Fibroblast of lung (primary cell): ENCODE results near the gene ELMOD3. TPM values are rescaled to one million over a fixed set of nuclear protein-coding genes. Genes with fewer than 3 reads are reported as not detected.
"Not testable (repeated sequence)": the region's sequence is repeated elsewhere in the genome, so short reads cannot be mapped to it uniquely, and the experiment has no call there.

ENCODE experiments used
- DNase-seq, 2 donors: peaks; one replicate each; pipeline versions ENCODE4 v3.0.0 to v3.0.0-alpha.2; 2010; ENCODE audit warnings: low read depth in 2 of 2
- H2AFZ ChIP-seq: 2 replicates; pipeline ENCODE4 v1.5.1; 2012; ENCODE audit warnings: low read length, control low read depth, inconsistent platforms
- H3K27ac ChIP-seq: 2 replicates; pipeline ENCODE4 v1.5.1; 2011; ENCODE audit warnings: low read length, control low read depth; ENCODE audit not compliant: insufficient read depth
- H3K27me3 ChIP-seq: 2 replicates; pipeline ENCODE4 v1.5.1; 2011; ENCODE audit warnings: mild to moderate bottlenecking, low read length; ENCODE audit not compliant: control insufficient read depth, insufficient read depth
- H3K36me3 ChIP-seq: 2 replicates; pipeline ENCODE4 v1.5.1; 2011; ENCODE audit warnings: low read length; ENCODE audit not compliant: control insufficient read depth, insufficient read depth
- H3K4me1 ChIP-seq: 2 replicates; pipeline ENCODE4 v1.5.1; 2011; ENCODE audit warnings: low read length; ENCODE audit not compliant: control insufficient read depth, insufficient read depth; ENCODE audit errors: extremely low read depth
- H3K4me2 ChIP-seq: 2 replicates; pipeline ENCODE4 v1.5.1; 2011; ENCODE audit warnings: low read length, control low read depth; ENCODE audit not compliant: insufficient read depth; ENCODE audit errors: extremely low read depth
- H3K4me3 ChIP-seq, 4 experiments: fragments of 200-600 bp in 1 of 4; sonication (generic) in 1 of 4; replicated peaks in 1 of 4; 2 replicates each; pipeline ENCODE4 v1.5.1; 2011 to 2016; ENCODE audit warnings: low read length in 4 of 4, low read depth in 3 of 4, mild to moderate bottlenecking in 3 of 4, control low read depth in 2 of 4, inconsistent platforms in 1 of 4, mixed read lengths in 1 of 4; ENCODE audit not compliant: insufficient read depth in 1 of 4; ENCODE audit errors: control extremely low read depth in 1 of 4
- H3K79me2 ChIP-seq: 2 replicates; pipeline ENCODE4 v1.5.1; 2012; ENCODE audit warnings: mild to moderate bottlenecking, low read length, inconsistent platforms; ENCODE audit not compliant: control insufficient read depth, insufficient read depth
- H3K9ac ChIP-seq: 2 replicates; pipeline ENCODE4 v1.5.1; 2011; ENCODE audit warnings: mild to moderate bottlenecking, low read length, control low read depth; ENCODE audit not compliant: insufficient read depth
- H3K9me3 ChIP-seq: 2 replicates; pipeline ENCODE4 v1.5.1; 2012; ENCODE audit warnings: low read depth, low read length; ENCODE audit not compliant: control insufficient read depth, insufficient read depth
- H4K20me1 ChIP-seq: 2 replicates; pipeline ENCODE4 v1.5.1; 2011; ENCODE audit warnings: low read length; ENCODE audit not compliant: control insufficient read depth, insufficient read depth; ENCODE audit errors: extremely low read depth
- EZH2 ChIP-seq: IDR thresholded peaks from 2 replicates; pipeline ENCODE4 v1.5.1; 2012; ENCODE audit warnings: low read length, control low read depth, mild to moderate bottlenecking; ENCODE audit errors: missing control alignments
- polyA plus RNA-seq, 2 donors: library from polyadenylated mRNA; depleted of rRNA in 1 of 2; stranded (reverse) in 1 of 2; unstranded in 1 of 2; fragments of >200 nt; gene quantifications; 2 replicates each; pipeline ENCODE4 v1.2.1, GENCODE V29; 2011 to 2012; ENCODE audit warnings: missing spikeins in 1 of 2
- total RNA-seq: library from RNA; depleted of rRNA; stranded (reverse); fragments of >200 nt; gene quantifications from 2 replicates; pipeline ENCODE4 v1.2.1, GENCODE V29; 2014
- TF ChIP-seq, protein P1 (sequence below), 2 donors: IDR thresholded peaks in 1 of 2; conservative IDR thresholded peaks in 1 of 2; 1 replicate in 1 of 2; 2 replicates in 1 of 2; pipeline ENCODE4 v1.5.1; 2011 to 2012; ENCODE audit warnings: low read length in 2 of 2, control low read depth in 1 of 2, inconsistent platforms in 1 of 2, low read depth in 1 of 2, mild to moderate bottlenecking in 1 of 2

ELMOD3 gene
- total and polyA plus RNA-seq, 2 donors (not counting 1 experiment from before 2014, with no cell fraction given) = 13.0 to 27.9 TPM

DNA sequence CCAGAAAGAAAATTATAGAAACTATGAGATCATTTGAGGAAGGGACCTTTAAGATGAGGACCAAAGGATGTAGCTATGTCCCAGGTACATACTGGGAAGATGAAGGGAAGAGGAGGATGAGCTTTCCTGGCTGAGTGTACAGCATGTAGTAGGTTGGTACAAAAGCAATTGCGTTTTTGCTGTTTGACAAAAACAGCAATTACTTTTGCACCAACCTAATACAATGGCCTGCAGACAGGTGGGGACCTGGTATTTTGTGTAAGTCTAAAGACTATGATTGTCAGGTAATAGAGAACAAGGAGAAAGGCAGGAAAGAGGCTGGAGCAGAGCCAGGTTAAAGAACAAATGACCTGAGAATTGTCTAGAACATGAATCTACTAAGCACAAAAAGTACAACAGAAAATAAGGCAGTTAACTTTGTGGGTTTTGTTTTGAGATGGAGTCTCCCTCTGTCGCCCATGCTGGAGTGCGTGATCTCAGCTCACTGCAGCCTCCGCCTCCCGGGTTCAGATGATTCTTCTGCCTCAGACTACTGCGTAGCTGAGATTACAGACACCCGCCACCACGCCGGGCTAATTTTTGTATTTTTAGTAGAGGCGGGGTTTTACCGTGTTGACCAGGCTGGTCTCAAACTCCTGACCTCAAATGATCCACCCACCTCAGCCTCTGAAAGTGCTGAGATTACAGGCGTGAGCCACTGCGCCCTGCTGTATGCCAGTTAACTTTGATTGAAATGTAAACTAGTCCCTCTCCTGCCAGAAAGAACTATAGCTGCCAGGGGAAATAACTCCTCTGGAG, 23.5 kb upstream of the ELMOD3 start:
- Histone ChIP-seq H3K9me3 (no peaks in the 10 kb centered on the region), H3K79me2 (peaks cover 15% of the 10 kb centered on the region), H4K20me1 (no peaks in the 10 kb centered on the region), H2AFZ (no peak overlapping the region), H3K4me2 (no peak overlapping the region), H3K4me1 (no peaks in the 10 kb centered on the region), H3K27me3 (no peaks in the 10 kb centered on the region), H3K9ac (no peak overlapping the region), H3K4me3 (no peak overlapping the region), H3K27ac (no peak overlapping the region), H3K36me3 (no peaks in the 10 kb centered on the region)
- TF ChIP-seq EZH2 = no peak
- TF ChIP-seq, protein P1, sequence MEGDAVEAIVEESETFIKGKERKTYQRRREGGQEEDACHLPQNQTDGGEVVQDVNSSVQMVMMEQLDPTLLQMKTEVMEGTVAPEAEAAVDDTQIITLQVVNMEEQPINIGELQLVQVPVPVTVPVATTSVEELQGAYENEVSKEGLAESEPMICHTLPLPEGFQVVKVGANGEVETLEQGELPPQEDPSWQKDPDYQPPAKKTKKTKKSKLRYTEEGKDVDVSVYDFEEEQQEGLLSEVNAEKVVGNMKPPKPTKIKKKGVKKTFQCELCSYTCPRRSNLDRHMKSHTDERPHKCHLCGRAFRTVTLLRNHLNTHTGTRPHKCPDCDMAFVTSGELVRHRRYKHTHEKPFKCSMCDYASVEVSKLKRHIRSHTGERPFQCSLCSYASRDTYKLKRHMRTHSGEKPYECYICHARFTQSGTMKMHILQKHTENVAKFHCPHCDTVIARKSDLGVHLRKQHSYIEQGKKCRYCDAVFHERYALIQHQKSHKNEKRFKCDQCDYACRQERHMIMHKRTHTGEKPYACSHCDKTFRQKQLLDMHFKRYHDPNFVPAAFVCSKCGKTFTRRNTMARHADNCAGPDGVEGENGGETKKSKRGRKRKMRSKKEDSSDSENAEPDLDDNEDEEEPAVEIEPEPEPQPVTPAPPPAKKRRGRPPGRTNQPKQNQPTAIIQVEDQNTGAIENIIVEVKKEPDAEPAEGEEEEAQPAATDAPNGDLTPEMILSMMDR (conservative IDR thresholded peaks at IDR 0.05 in 1 of 2, IDR thresholded peaks at IDR 0.05 in 1 of 2; ENCODE audit: low read depth in 1 of 2, low read length in 2 of 2) = no peak
- DNase-seq = no peak

DNA sequence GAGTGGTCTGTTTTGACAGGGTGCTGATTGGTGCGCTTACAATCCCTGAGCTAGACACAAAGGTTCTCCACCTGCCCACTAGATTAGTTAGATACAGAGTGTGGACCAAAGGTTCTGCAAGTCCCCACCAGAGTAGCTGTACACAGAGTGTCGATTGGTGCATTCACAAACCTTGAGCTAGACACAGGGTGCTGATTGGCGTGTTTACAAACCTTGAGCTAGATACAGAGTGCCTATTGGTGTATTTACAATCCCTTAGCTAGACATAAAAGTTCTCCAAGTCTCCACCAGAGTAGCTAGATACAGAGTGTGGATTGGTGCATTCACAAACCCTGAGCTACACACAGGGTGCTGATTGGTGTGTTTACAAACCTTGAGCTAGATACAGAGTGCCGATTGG, 20.7 kb upstream of the ELMOD3 start:
- H3K9ac ChIP-seq, H3K9me3 ChIP-seq, H4K20me1 ChIP-seq, H3K27ac ChIP-seq, H3K79me2 ChIP-seq, H3K4me3 ChIP-seq, H3K4me2 ChIP-seq, DNase-seq, H3K27me3 ChIP-seq, H3K4me1 ChIP-seq, H2AFZ ChIP-seq, H3K36me3 ChIP-seq: not testable (repeated sequence)

DNA sequence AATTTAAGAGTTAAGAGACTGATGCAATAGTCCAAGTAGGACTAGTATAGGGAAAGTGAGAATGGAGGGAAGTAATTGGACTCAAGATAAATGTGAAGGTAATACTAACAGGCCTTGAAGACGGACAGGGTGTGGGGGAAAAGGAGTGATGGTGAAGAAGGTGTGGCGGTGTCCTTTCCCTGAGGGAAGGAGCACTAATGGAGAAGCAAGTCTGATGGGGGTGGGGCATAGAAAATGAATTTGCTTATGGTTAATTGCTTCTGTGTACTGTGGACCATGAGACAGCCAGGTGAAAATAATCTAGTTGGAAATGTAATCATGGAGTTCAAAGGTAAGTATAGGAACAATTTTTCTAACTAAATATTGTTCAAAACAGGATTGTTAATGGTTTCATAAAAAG, 19.6 kb upstream of the ELMOD3 start:
- DNase-seq = no peak
- H4K20me1 ChIP-seq = no peaks in the 10 kb centered on the region
- H3K79me2 ChIP-seq = no peaks in the 10 kb centered on the region
- H3K27ac ChIP-seq = no peak overlapping the region
- H3K27me3 ChIP-seq = peaks cover 6% of the 10 kb centered on the region
- TF ChIP-seq, protein P1 (conservative IDR thresholded peaks at IDR 0.05 in 1 of 2, IDR thresholded peaks at IDR 0.05 in 1 of 2; ENCODE audit: low read depth in 1 of 2, low read length in 2 of 2) = no peak
- no peak for TF ChIP-seq EZH2
- no peak overlapping the region for H3K4me3 ChIP-seq
- H3K4me2 ChIP-seq = no peak overlapping the region
- H3K36me3 ChIP-seq = no peaks in the 10 kb centered on the region
- no peak overlapping the region for H2AFZ ChIP-seq
- no peaks in the 10 kb centered on the region for H3K4me1 ChIP-seq
- no peaks in the 10 kb centered on the region for H3K9me3 ChIP-seq
- no peak overlapping the region for H3K9ac ChIP-seq
